Smooth muscle cell (in vitro differentiated cells): Measurements from ENCODE around the gene GALNT18. TPM values are rescaled to one million over a fixed set of nuclear protein-coding genes. Genes with fewer than 3 reads are reported as not detected.

ENCODE experiments used
- DNase-seq: peaks from one replicate; lab custom pipeline; 2025; ENCODE audit not compliant: unreplicated experiment; lab: John Stamatoyannopoulos, UW
- H2AFZ ChIP-seq: fragments of 200-600 bp; sonication (generic); 2 replicates; pipeline ENCODE4 v1.6.0; 2016; ENCODE audit warnings: antibody characterized with exemption, low read depth, mild to moderate bottlenecking
- H3F3A ChIP-seq: fragments of 200-600 bp; sonication (generic); 2 replicates; pipeline ENCODE4 v1.6.0; 2017; ENCODE audit warnings: antibody characterized with exemption, low read depth
- H3K27ac ChIP-seq: fragments of 200-600 bp; sonication (generic); 2 replicates; pipeline ENCODE4 v1.5.1; 2016; ENCODE audit warnings: low read depth, mild to moderate bottlenecking
- H3K27me3 ChIP-seq: fragments of 200-600 bp; sonication (generic); 2 replicates; pipeline ENCODE4 v1.6.1; 2016; ENCODE audit warnings: low read depth, mild to moderate bottlenecking
- H3K36me3 ChIP-seq: fragments of 200-600 bp; sonication (generic); 2 replicates; pipeline ENCODE4 v1.5.1; 2016; ENCODE audit warnings: low read depth
- H3K4me1 ChIP-seq: fragments of 200-600 bp; sonication (generic); 2 replicates; pipeline ENCODE4 v1.5.1; 2016; ENCODE audit warnings: low read depth
- H3K4me2 ChIP-seq: fragments of 200-600 bp; sonication (generic); 2 replicates; pipeline ENCODE4 v1.6.0; 2016; ENCODE audit warnings: mild to moderate bottlenecking
- H3K4me3 ChIP-seq: fragments of 200-600 bp; sonication (generic); 2 replicates; pipeline ENCODE4 v1.5.1; 2016; ENCODE audit warnings: mild to moderate bottlenecking
- H3K79me2 ChIP-seq: fragments of 200-600 bp; sonication (generic); 2 replicates; pipeline ENCODE4 v1.6.0; 2016; ENCODE audit warnings: low read depth, mild to moderate bottlenecking
- H3K9ac ChIP-seq: fragments of 200-600 bp; sonication (generic); 2 replicates; pipeline ENCODE4 v1.6.0; 2016; ENCODE audit warnings: low read depth
- H3K9me3 ChIP-seq: fragments of 200-600 bp; sonication (generic); replicated peaks from 2 replicates; pipeline ENCODE4 v1.5.1; 2016; ENCODE audit warnings: low read depth
- H4K20me1 ChIP-seq: fragments of 200-600 bp; sonication (generic); 2 replicates; pipeline ENCODE4 v1.6.0; 2016; ENCODE audit warnings: low read depth
- CTCF ChIP-seq: fragments of 200-600 bp; sonication (generic); IDR thresholded peaks from 2 replicates; pipeline ENCODE4 v1.5.1; 2017; ENCODE audit warnings: borderline replicate concordance, mild to moderate bottlenecking, antibody characterized with exemption; ENCODE audit not compliant: insufficient read depth, poor library complexity, severe bottlenecking
- WGBS: methylation state at CpG from one replicate; pipeline ENCODE4 v1.1.7; 2016; ENCODE audit warnings: low lambda C conversion rate; 5-methylcytosine and 5-hydroxymethylcytosine counted together
- polyA plus RNA-seq: library from polyadenylated mRNA; unstranded; fragments of >200 nt; fragmentation: Nextera tagmentation; extraction: Ambion mirVana; gene quantifications from 2 replicates; pipeline ENCODE4 v1.2.1, GENCODE V29; 2016
- total RNA-seq: library from RNA; depleted of rRNA; stranded (reverse); fragments of >200 nt; gene quantifications from 2 replicates; pipeline ENCODE4 v1.2.3, GENCODE V29; 2014

The GALNT18 gene
- total and polyA plus RNA-seq, 2 experiments from 2014 or later = 11.5 to 16.3 TPM

GRCh38 chr11:11332141-11332710 is 289.6 kb downstream of the GALNT18 start:
- Histone ChIP-seq H3K9ac (no peak overlapping the region), H3F3A (no peaks in the 10 kb centered on the region), H3K27ac (no peak overlapping the region), H3K27me3 (no peaks in the 10 kb centered on the region), H3K4me1 (no peaks in the 10 kb centered on the region), H2AFZ (no peak overlapping the region), H3K9me3 (no peaks in the 10 kb centered on the region), H3K4me3 (no peak overlapping the region), H3K4me2 (no peak overlapping the region), H4K20me1 (no peaks in the 10 kb centered on the region), H3K36me3 (no peaks in the 10 kb centered on the region), H3K79me2 (no peaks in the 10 kb centered on the region)
- WGBS = 86% methylated on average over 5 of the region's 5 CpGs
- no peak for TF ChIP-seq CTCF
- DNase-seq = no peak

GRCh38 chr11:11329062-11329806 is 292.6 kb downstream of the GALNT18 start:
- H2AFZ ChIP-seq = no peak overlapping the region
- H4K20me1 ChIP-seq = no peaks in the 10 kb centered on the region
- peak overlapping the region; percentile 31 for H3K27ac ChIP-seq
- no peaks in the 10 kb centered on the region for H3K36me3 ChIP-seq
- no peak overlapping the region for H3K4me3 ChIP-seq
- H3F3A ChIP-seq = no peaks in the 10 kb centered on the region
- no peaks in the 10 kb centered on the region for H3K4me1 ChIP-seq
- no peaks in the 10 kb centered on the region for H3K27me3 ChIP-seq
- WGBS = 46% methylated on average over 4 of the region's 4 CpGs
- no peaks in the 10 kb centered on the region for H3K79me2 ChIP-seq
- no peak for TF ChIP-seq CTCF
- no peak overlapping the region for H3K9ac ChIP-seq
- no peaks in the 10 kb centered on the region for H3K9me3 ChIP-seq
- peak overlapping the region; percentile 36 for H3K4me2 ChIP-seq
- no peak for DNase-seq

GRCh38 chr11:11324090-11324489 is 297.7 kb downstream of the GALNT18 start:
- DNase-seq = no peak
- TF ChIP-seq CTCF = no peak
- WGBS = 71% methylated on average over 1 of the region's 1 CpG
- no peak overlapping the region for H3K4me2 ChIP-seq
- no peaks in the 10 kb centered on the region for H3K27me3 ChIP-seq
- H3K9ac ChIP-seq = no peak overlapping the region
- no peaks in the 10 kb centered on the region for H3F3A ChIP-seq
- no peak overlapping the region for H3K4me3 ChIP-seq
- no peaks in the 10 kb centered on the region for H3K36me3 ChIP-seq
- no peak overlapping the region for H2AFZ ChIP-seq
- no peak overlapping the region for H3K27ac ChIP-seq
- no peaks in the 10 kb centered on the region for H4K20me1 ChIP-seq
- H3K4me1 ChIP-seq = no peaks in the 10 kb centered on the region
- no peaks in the 10 kb centered on the region for H3K9me3 ChIP-seq
- no peaks in the 10 kb centered on the region for H3K79me2 ChIP-seq

GRCh38 chr11:11322101-11322500 is 299.7 kb downstream of the GALNT18 start:
- no peak overlapping the region for H2AFZ ChIP-seq
- H3K9me3 ChIP-seq = no peaks in the 10 kb centered on the region
- no peak overlapping the region for H3K4me3 ChIP-seq
- H4K20me1 ChIP-seq = no peaks in the 10 kb centered on the region
- H3F3A ChIP-seq = no peaks in the 10 kb centered on the region
- no peak overlapping the region for H3K27ac ChIP-seq
- H3K4me1 ChIP-seq = no peaks in the 10 kb centered on the region
- H3K79me2 ChIP-seq = no peaks in the 10 kb centered on the region
- H3K9ac ChIP-seq = no peak overlapping the region
- TF ChIP-seq CTCF = no peak
- no peak overlapping the region for H3K4me2 ChIP-seq
- no peaks in the 10 kb centered on the region for H3K27me3 ChIP-seq
- no peak for DNase-seq
- H3K36me3 ChIP-seq = no peaks in the 10 kb centered on the region
